ENCODE results near the gene AGBL1. TPM values are rescaled to one million over a fixed set of nuclear protein-coding genes. Genes with fewer than 3 reads are reported as not detected.

The AGBL1 gene
- polyA plus RNA-seq, 1 donor (not counting 4 experiments of a cell fraction or from before 2014, with no cell fraction given) = not detected

DNA sequence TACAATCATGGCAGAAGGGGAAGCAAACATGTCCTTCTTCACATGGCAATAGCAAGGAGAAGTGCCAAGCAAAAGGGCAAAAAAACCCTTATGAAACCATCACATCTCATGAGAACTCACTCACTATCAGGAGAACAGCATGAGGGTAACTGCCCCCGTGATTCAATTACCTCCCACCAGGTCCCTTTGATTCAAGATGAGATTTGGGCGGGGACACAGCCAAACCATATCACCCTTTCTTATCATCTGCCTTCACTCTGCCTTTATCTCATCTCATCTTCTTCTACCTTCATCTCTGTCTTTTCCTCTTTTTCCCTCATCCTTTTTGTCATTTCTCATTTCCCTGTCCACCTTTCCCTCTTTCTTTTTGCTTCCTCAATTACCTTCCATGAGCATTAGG lies 149.6 kb downstream of the AGBL1 start:
- dilution Hi-C loops (cut with MboI; ENCODE audit: extremely low pct_ligation_motif_present, low sequenced_read_pairs) = no loop called here
- Histone ChIP-seq H3K4me1 (ENCODE audit: control insufficient read depth, extremely low read depth, insufficient read depth, low read length) (peaks cover 4% of the 10 kb centered on the region), H4K20me1 (ENCODE audit: control insufficient read depth, extremely low read depth, insufficient read depth, low read length) (no peaks in the 10 kb centered on the region), H3K27ac (ENCODE audit: control insufficient read depth, insufficient read depth, low read length) (no peak overlapping the region), H3K9me1 (ENCODE audit: control insufficient read depth, extremely low read depth, insufficient read depth, low read length) (no peaks in the 10 kb centered on the region), H3K4me3 (ENCODE audit: control insufficient read depth in 2 of 3, extremely low read depth in 1 of 3, insufficient read depth in 2 of 3, low read depth in 1 of 3, low read length in 3 of 3) (no peak overlapping the region), H3K36me3 (ENCODE audit: control insufficient read depth in 2 of 2, extremely low read depth in 1 of 2, insufficient read depth in 2 of 2, low read length in 2 of 2) (no peaks in the 10 kb centered on the region), H3K79me2 (ENCODE audit: control insufficient read depth, insufficient read depth, low read length) (no peaks in the 10 kb centered on the region), H3K27me3 (ENCODE audit: control insufficient read depth, extremely low read depth, insufficient read depth, low read length) (no peaks in the 10 kb centered on the region), H3K9me3 (ENCODE audit: control insufficient read depth, low read depth, low read length) (no peaks in the 10 kb centered on the region), H3K9ac (ENCODE audit: control insufficient read depth, extremely low read depth, insufficient read depth, low read length) (no peak overlapping the region), H3K4me2 (ENCODE audit: control insufficient read depth, extremely low read depth, insufficient read depth, low read depth, low read length) (no peak overlapping the region), H2AFZ (ENCODE audit: control insufficient read depth, low read length) (no peak overlapping the region)
- TF ChIP-seq, protein P1, sequence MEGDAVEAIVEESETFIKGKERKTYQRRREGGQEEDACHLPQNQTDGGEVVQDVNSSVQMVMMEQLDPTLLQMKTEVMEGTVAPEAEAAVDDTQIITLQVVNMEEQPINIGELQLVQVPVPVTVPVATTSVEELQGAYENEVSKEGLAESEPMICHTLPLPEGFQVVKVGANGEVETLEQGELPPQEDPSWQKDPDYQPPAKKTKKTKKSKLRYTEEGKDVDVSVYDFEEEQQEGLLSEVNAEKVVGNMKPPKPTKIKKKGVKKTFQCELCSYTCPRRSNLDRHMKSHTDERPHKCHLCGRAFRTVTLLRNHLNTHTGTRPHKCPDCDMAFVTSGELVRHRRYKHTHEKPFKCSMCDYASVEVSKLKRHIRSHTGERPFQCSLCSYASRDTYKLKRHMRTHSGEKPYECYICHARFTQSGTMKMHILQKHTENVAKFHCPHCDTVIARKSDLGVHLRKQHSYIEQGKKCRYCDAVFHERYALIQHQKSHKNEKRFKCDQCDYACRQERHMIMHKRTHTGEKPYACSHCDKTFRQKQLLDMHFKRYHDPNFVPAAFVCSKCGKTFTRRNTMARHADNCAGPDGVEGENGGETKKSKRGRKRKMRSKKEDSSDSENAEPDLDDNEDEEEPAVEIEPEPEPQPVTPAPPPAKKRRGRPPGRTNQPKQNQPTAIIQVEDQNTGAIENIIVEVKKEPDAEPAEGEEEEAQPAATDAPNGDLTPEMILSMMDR (optimal IDR thresholded peaks at IDR 0.05 in 1 of 3, IDR thresholded peaks at IDR 0.05 in 1 of 3, conservative IDR thresholded peaks at IDR 0.05 in 1 of 3; ENCODE audit: extremely low read depth in 1 of 3, insufficient read depth in 2 of 3, low read length in 3 of 3) = no peak
- no peak for TF ChIP-seq EZH2 (IDR thresholded peaks at IDR 0.05; ENCODE audit: low read length)
- DNase-seq (ENCODE audit: low read depth, low spot score) (no peak), FAIRE-seq (no peak)

DNA sequence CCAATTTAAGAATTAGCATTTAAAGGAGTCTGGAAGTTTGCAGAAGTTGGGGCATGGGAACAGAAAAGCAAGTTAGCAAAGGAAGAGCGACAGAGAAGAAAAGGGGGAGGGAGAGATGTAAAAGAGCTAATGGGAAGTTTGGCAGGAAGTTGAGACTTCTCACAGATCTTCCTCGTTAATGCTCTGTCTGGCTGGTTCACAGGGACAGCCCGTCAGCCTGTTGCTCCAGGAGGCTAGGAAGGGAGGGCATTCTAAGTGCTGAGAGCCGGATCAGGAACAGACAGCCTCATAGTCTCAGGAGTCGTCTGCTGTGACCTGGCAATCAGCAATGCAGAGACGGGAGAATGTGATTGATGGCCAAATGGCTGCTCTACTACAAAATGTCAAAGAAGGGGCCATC lies 150.3 kb downstream of the AGBL1 start:
- TF ChIP-seq, protein P1 (optimal IDR thresholded peaks at IDR 0.05 in 1 of 3, IDR thresholded peaks at IDR 0.05 in 1 of 3, conservative IDR thresholded peaks at IDR 0.05 in 1 of 3; ENCODE audit: extremely low read depth in 1 of 3, insufficient read depth in 2 of 3, low read length in 3 of 3) = no peak
- no peak for TF ChIP-seq EZH2 (IDR thresholded peaks at IDR 0.05; ENCODE audit: low read length)
- no peak overlapping the region for H2AFZ ChIP-seq (ENCODE audit: control insufficient read depth, low read length)
- H3K9ac ChIP-seq (ENCODE audit: control insufficient read depth, extremely low read depth, insufficient read depth, low read length) = no peak overlapping the region
- H3K4me3 ChIP-seq (ENCODE audit: control insufficient read depth in 2 of 3, extremely low read depth in 1 of 3, insufficient read depth in 2 of 3, low read depth in 1 of 3, low read length in 3 of 3) = no peak overlapping the region
- H3K9me3 ChIP-seq (ENCODE audit: control insufficient read depth, low read depth, low read length) = no peaks in the 10 kb centered on the region
- no peaks in the 10 kb centered on the region for H3K9me1 ChIP-seq (ENCODE audit: control insufficient read depth, extremely low read depth, insufficient read depth, low read length)
- H3K4me1 ChIP-seq (ENCODE audit: control insufficient read depth, extremely low read depth, insufficient read depth, low read length) = peaks cover 4% of the 10 kb centered on the region
- H3K36me3 ChIP-seq (ENCODE audit: control insufficient read depth in 2 of 2, extremely low read depth in 1 of 2, insufficient read depth in 2 of 2, low read length in 2 of 2) = no peaks in the 10 kb centered on the region
- FAIRE-seq (no peak), DNase-seq (ENCODE audit: low read depth, low spot score) (no peak)
- no peaks in the 10 kb centered on the region for H4K20me1 ChIP-seq (ENCODE audit: control insufficient read depth, extremely low read depth, insufficient read depth, low read length)
- H3K27me3 ChIP-seq (ENCODE audit: control insufficient read depth, extremely low read depth, insufficient read depth, low read length) = no peaks in the 10 kb centered on the region
- H3K27ac ChIP-seq (ENCODE audit: control insufficient read depth, insufficient read depth, low read length) = no peak overlapping the region
- no peak overlapping the region for H3K4me2 ChIP-seq (ENCODE audit: control insufficient read depth, extremely low read depth, insufficient read depth, low read depth, low read length)
- dilution Hi-C loops (cut with MboI; ENCODE audit: extremely low pct_ligation_motif_present, low sequenced_read_pairs) = no loop called here
- H3K79me2 ChIP-seq (ENCODE audit: control insufficient read depth, insufficient read depth, low read length) = no peaks in the 10 kb centered on the region
